ENCODE results near the gene AJAP1. TPM values are rescaled to one million over a fixed set of nuclear protein-coding genes. Genes with fewer than 3 reads are reported as not detected.

AJAP1 gene
- total RNA-seq, 1 donor from 2014 or later = 0.35 TPM

GRCh38 chr1:4729090-4729471 is 74.7 kb downstream of the AJAP1 start:
- no peak overlapping the region for H3K27ac Mint-ChIP-seq (ENCODE audit: unreplicated experiment)
- TF ChIP-seq CTCF (IDR thresholded peaks at IDR 0.05) = no peak
- no peaks in the 10 kb centered on the region for H3K36me3 Mint-ChIP-seq (ENCODE audit: unreplicated experiment)
- H3K27me3 Mint-ChIP-seq (ENCODE audit: unreplicated experiment) = no peaks in the 10 kb centered on the region
- H3K4me3 Mint-ChIP-seq (ENCODE audit: unreplicated experiment) = no peak overlapping the region
- DNase-seq (ENCODE audit: extremely low spot score, unreplicated experiment) = no peak
- no peaks in the 10 kb centered on the region for H3K4me1 Mint-ChIP-seq (ENCODE audit: unreplicated experiment)
- no peaks in the 10 kb centered on the region for H3K9me3 Mint-ChIP-seq (ENCODE audit: unreplicated experiment)

GRCh38 chr1:4730078-4730477 is 75.7 kb downstream of the AJAP1 start:
- Mint-ChIP-seq H3K36me3 (ENCODE audit: unreplicated experiment) (no peaks in the 10 kb centered on the region), H3K27me3 (ENCODE audit: unreplicated experiment) (no peaks in the 10 kb centered on the region), H3K9me3 (ENCODE audit: unreplicated experiment) (no peaks in the 10 kb centered on the region), H3K4me1 (ENCODE audit: unreplicated experiment) (no peaks in the 10 kb centered on the region), H3K27ac (ENCODE audit: unreplicated experiment) (no peak overlapping the region), H3K4me3 (ENCODE audit: unreplicated experiment) (no peak overlapping the region)
- no peak for TF ChIP-seq CTCF (IDR thresholded peaks at IDR 0.05)
- no peak for DNase-seq (ENCODE audit: extremely low spot score, unreplicated experiment)

GRCh38 chr1:4733446-4734177 is 79.2 kb downstream of the AJAP1 start:
- H3K4me3 Mint-ChIP-seq (ENCODE audit: unreplicated experiment) = no peak overlapping the region
- no peaks in the 10 kb centered on the region for H3K27me3 Mint-ChIP-seq (ENCODE audit: unreplicated experiment)
- H3K27ac Mint-ChIP-seq (ENCODE audit: unreplicated experiment) = no peak overlapping the region
- H3K36me3 Mint-ChIP-seq (ENCODE audit: unreplicated experiment) = no peaks in the 10 kb centered on the region
- no peak for DNase-seq (ENCODE audit: extremely low spot score, unreplicated experiment)
- no peaks in the 10 kb centered on the region for H3K9me3 Mint-ChIP-seq (ENCODE audit: unreplicated experiment)
- no peak for TF ChIP-seq CTCF (IDR thresholded peaks at IDR 0.05)
- H3K4me1 Mint-ChIP-seq (ENCODE audit: unreplicated experiment) = no peaks in the 10 kb centered on the region

GRCh38 chr1:4734219-4734618 is 79.8 kb downstream of the AJAP1 start:
- no peaks in the 10 kb centered on the region for H3K4me1 Mint-ChIP-seq (ENCODE audit: unreplicated experiment)
- TF ChIP-seq CTCF (IDR thresholded peaks at IDR 0.05) = no peak
- no peaks in the 10 kb centered on the region for H3K9me3 Mint-ChIP-seq (ENCODE audit: unreplicated experiment)
- no peaks in the 10 kb centered on the region for H3K36me3 Mint-ChIP-seq (ENCODE audit: unreplicated experiment)
- H3K4me3 Mint-ChIP-seq (ENCODE audit: unreplicated experiment) = no peak overlapping the region
- no peaks in the 10 kb centered on the region for H3K27me3 Mint-ChIP-seq (ENCODE audit: unreplicated experiment)
- H3K27ac Mint-ChIP-seq (ENCODE audit: unreplicated experiment) = no peak overlapping the region
- DNase-seq (ENCODE audit: extremely low spot score, unreplicated experiment) = no peak

DNA sequence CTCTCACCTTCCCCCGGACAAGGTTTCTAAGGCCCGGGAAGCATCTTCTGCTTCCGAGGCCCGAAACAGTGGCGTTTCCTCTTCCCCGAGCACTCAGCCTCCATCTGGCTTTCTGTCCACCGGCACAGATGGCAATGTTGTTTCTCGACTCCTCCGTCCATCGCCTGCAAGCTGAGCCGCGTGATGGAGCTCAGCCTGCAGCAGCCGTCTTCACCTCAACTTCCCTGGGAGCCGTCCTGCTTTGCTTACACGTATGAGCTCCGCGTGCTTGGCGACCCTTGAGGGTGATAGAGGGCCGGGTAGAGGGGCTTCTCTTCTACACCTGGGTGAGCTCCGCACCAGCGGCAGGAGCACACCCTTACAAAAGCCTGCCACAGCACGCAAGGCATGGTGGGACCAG is 80.4 kb downstream of the AJAP1 start:
- peaks cover 5% of the 10 kb centered on the region for H3K4me1 Mint-ChIP-seq (ENCODE audit: unreplicated experiment)
- no peaks in the 10 kb centered on the region for H3K36me3 Mint-ChIP-seq (ENCODE audit: unreplicated experiment)
- DNase-seq (ENCODE audit: extremely low spot score, unreplicated experiment) = no peak
- no peak overlapping the region for H3K27ac Mint-ChIP-seq (ENCODE audit: unreplicated experiment)
- no peaks in the 10 kb centered on the region for H3K27me3 Mint-ChIP-seq (ENCODE audit: unreplicated experiment)
- H3K9me3 Mint-ChIP-seq (ENCODE audit: unreplicated experiment) = peaks cover 2% of the 10 kb centered on the region
- H3K4me3 Mint-ChIP-seq (ENCODE audit: unreplicated experiment) = no peak overlapping the region
- TF ChIP-seq CTCF (IDR thresholded peaks at IDR 0.05) = no peak

Data from osteocyte (in vitro differentiated cells).